ENCODE results near the gene ANXA6. TPM values are rescaled to one million over a fixed set of nuclear protein-coding genes. Genes with fewer than 3 reads are reported as not detected.

Gene ANXA6
- total and polyA plus RNA-seq, 2 of the 4 experiments (the other 2 are of a cell fraction) = 355 to 610 TPM

GRCh38 chr5:151189151-151189550, 31.6 kb upstream of the ANXA6 start:
- H3K9ac ChIP-seq (ENCODE audit: low read depth, low read length) = no peak overlapping the region
- H2AK5ac ChIP-seq (ENCODE audit: low read depth, low read length) = no peak overlapping the region
- no peaks in the 10 kb centered on the region for H3K9me1 ChIP-seq (ENCODE audit: insufficient read depth, low read length)
- no peak overlapping the region for H2BK5ac ChIP-seq (ENCODE audit: low read depth, low read length, poor library complexity, severe bottlenecking)
- peaks cover under 1% of the 10 kb centered on the region; the same call in 1 of the 2 replicates for H3K4me1 ChIP-seq (ENCODE audit: control insufficient read depth, insufficient read depth, low read length)
- H3K27me3 ChIP-seq (ENCODE audit: control insufficient read depth, insufficient read depth, low read length) = peaks cover 6% of the 10 kb centered on the region
- CTCF ChIA-PET = interaction anchor here (0.6 kb wide), 1 partner anchor 28 kb away, joined by 3 read pairs; no protein-coding TSS in a partner anchor
- H3K23ac ChIP-seq (ENCODE audit: low read depth, low read length) = no peak overlapping the region
- no peak overlapping the region for H3K27ac ChIP-seq (ENCODE audit: insufficient read depth, low read length)
- no peak overlapping the region for H3K18ac ChIP-seq (ENCODE audit: low read depth, low read length)
- H2BK20ac ChIP-seq (ENCODE audit: low read depth, low read length) = no peak overlapping the region
- no peak for ATAC-seq (ENCODE audit: low read depth)
- peaks cover 3% of the 10 kb centered on the region; the same call in 1 of the 2 replicates for H3K9me3 ChIP-seq (ENCODE audit: control insufficient read depth, insufficient read depth, low read length)
- H4K91ac ChIP-seq (ENCODE audit: insufficient read depth, low read depth, low read length) = no peak overlapping the region
- dilution Hi-C loops (cut with HindIII; ENCODE audit: low sequenced_read_pairs, unreplicated experiment) (no loop called here), in situ Hi-C loops (cut with MboI; ENCODE audit: low sequenced_read_pairs) (no loop called here), intact Hi-C loops (cut with micrococcal nuclease) (no loop called here)
- H4K8ac ChIP-seq (ENCODE audit: low read depth in 2 of 2, low read length in 2 of 2) = no peak overlapping the region
- H3K4me3 ChIP-seq (ENCODE audit: insufficient read depth, low read depth, low read length) = no peak overlapping the region
- TF ChIP-seq RAD21 (IDR thresholded peaks at IDR 0.05; ENCODE audit: low read length) (no peak), USF2 (IDR thresholded peaks at IDR 0.05; ENCODE audit: low read depth, low read length) (no peak), RCOR1 (IDR thresholded peaks at IDR 0.05; ENCODE audit: insufficient replicate concordance, low read length) (no peak), FOS (IDR thresholded peaks at IDR 0.05; ENCODE audit: low read depth, low read length) (no peak), CHD1 (IDR thresholded peaks at IDR 0.05; ENCODE audit: low read depth, low read length) (no peak), CTCF (conservative IDR thresholded peaks at IDR 0.05; ENCODE audit: low read depth, low read length) (no peak), BHLHE40 (IDR thresholded peaks at IDR 0.05; ENCODE audit: low read depth, low read length) (no peak), ELK1 (IDR thresholded peaks at IDR 0.05; ENCODE audit: borderline replicate concordance, low read depth, low read length) (no peak), NFE2L2 (IDR thresholded peaks at IDR 0.05; ENCODE audit: low read depth, low read length) (no peak), MAFK (IDR thresholded peaks at IDR 0.05; ENCODE audit: low read depth, low read length) (no peak)
- DNase-seq = no peak
- H2AK9ac ChIP-seq (replicated peaks; ENCODE audit: low read depth, low read length, poor library complexity) = no peak overlapping the region
- H3K4ac ChIP-seq (ENCODE audit: low read depth, low read length) = no peak overlapping the region
- no peaks in the 10 kb centered on the region for H3K79me1 ChIP-seq (ENCODE audit: low read depth in 1 of 2, low read length in 2 of 2)
- no peak overlapping the region for H3K4me2 ChIP-seq (ENCODE audit: low read depth, low read length)
- H3K36me3 ChIP-seq (ENCODE audit: control insufficient read depth, insufficient read depth, low read length) = no peaks in the 10 kb centered on the region
- H4K20me1 ChIP-seq (ENCODE audit: insufficient read depth, low read length) = no peaks in the 10 kb centered on the region
- H4K5ac ChIP-seq (ENCODE audit: low read depth, low read length) = no peak overlapping the region
- BruUV-seq (replicated peaks) = no TSS peak
- POLR2A ChIA-PET (ENCODE audit: unreplicated experiment) = no interaction called here
- H2AFZ ChIP-seq (replicated peaks; ENCODE audit: low read length, poor library complexity) = no peak overlapping the region
- no peak overlapping the region for H3K14ac ChIP-seq (replicated peaks; ENCODE audit: low read depth, low read length)
- no CpG with 5 or more reads among the region's 2 CpGs for WGBS, 2 experiments (ENCODE audit: extremely low coverage in 2 of 2, insufficient read length in 1 of 2)
- no peak overlapping the region for H2BK15ac ChIP-seq (ENCODE audit: low read depth, low read length)
- no peak overlapping the region for H3K56ac ChIP-seq (ENCODE audit: extremely low read depth, insufficient read depth, low read length)
- no peak overlapping the region for H2BK120ac ChIP-seq (ENCODE audit: low read depth, low read length)

Data from IMR-90 (cell line).